HepG2 (cell line): ENCODE measurements around the gene SRSF1. TPM values are rescaled to one million over a fixed set of nuclear protein-coding genes. Genes with fewer than 3 reads are reported as not detected.

Source experiments
- ATF4 ChIP-seq, 2 experiments: fragments of 450-650 bp in 1 of 2; sonication (generic) in 1 of 2; formaldehyde crosslinking; IDR thresholded peaks; 2 replicates each; pipeline versions ENCODE4 v1.5.0 to v1.8.0; 2020 to 2022; ENCODE audit warnings: mild to moderate bottlenecking in 1 of 2, missing genetic modification reagents in 1 of 2
- IRF1 ChIP-seq: sonication (generic); formaldehyde crosslinking; IDR thresholded peaks from 2 replicates; pipeline ENCODE4 v1.4.0; 2020; ENCODE audit warnings: low read depth, mild to moderate bottlenecking, missing genetic modification reagents
- JUNB ChIP-seq: sonication (generic); formaldehyde crosslinking; IDR thresholded peaks from 2 replicates; pipeline ENCODE4 v1.8.0; 2022; ENCODE audit warnings: missing genetic modification reagents, mild to moderate bottlenecking, borderline replicate concordance
- MAF1 ChIP-seq: sonication (generic); formaldehyde crosslinking; IDR thresholded peaks from 2 replicates; pipeline ENCODE4 v1.5.0; 2020; ENCODE audit warnings: missing genetic modification reagents, borderline replicate concordance
- RERE ChIP-seq: IDR thresholded peaks from 2 replicates; pipeline ENCODE4 v1.6.1; 2016; ENCODE audit warnings: low read depth, missing genetic modification reagents, missing compliant biosample characterization
- RFX5 ChIP-seq: IDR thresholded peaks from 2 replicates; pipeline ENCODE4 v1.6.1; 2011; ENCODE audit warnings: low read depth, low read length, improper control_type of control experiment
- SOX6 ChIP-seq, 2 experiments: fragments of 450-650 bp in 1 of 2; sonication (generic) in 1 of 2; formaldehyde crosslinking in 1 of 2; IDR thresholded peaks; 2 replicates each; pipeline versions ENCODE4 v1.4.0 to v1.6.1; 2017 to 2020; ENCODE audit warnings: antibody characterized with exemption in 1 of 2, mild to moderate bottlenecking in 1 of 2, missing genetic modification reagents in 1 of 2
- TCF12 ChIP-seq, 2 experiments: fragments of 450-650 bp in 1 of 2; sonication (generic) in 1 of 2; formaldehyde crosslinking in 1 of 2; IDR thresholded peaks; 2 replicates each; pipeline versions ENCODE4 v1.6.1 to v1.8.0; 2017 to 2022; ENCODE audit warnings: antibody characterized with exemption in 1 of 2, mild to moderate bottlenecking in 1 of 2, missing genetic modification reagents in 1 of 2, moderate library complexity in 1 of 2
- TFDP2 ChIP-seq: sonication (generic); formaldehyde crosslinking; IDR thresholded peaks from 2 replicates; pipeline ENCODE4 v1.4.0; 2020; ENCODE audit warnings: missing genetic modification reagents
- ZBTB14 ChIP-seq: sonication (generic); formaldehyde crosslinking; IDR thresholded peaks from 2 replicates; pipeline ENCODE4 v1.4.0; 2020; ENCODE audit warnings: missing genetic modification reagents
- ZBTB21 ChIP-seq: sonication (generic); formaldehyde crosslinking; IDR thresholded peaks from 2 replicates; pipeline ENCODE4 v1.4.0; 2020; ENCODE audit warnings: missing genetic modification reagents
- ZBTB26 ChIP-seq: IDR thresholded peaks from 2 replicates; pipeline ENCODE4 v1.6.1; 2016; ENCODE audit warnings: missing compliant biosample characterization, missing genetic modification reagents, borderline replicate concordance
- ZFP37 ChIP-seq: sonication (generic); formaldehyde crosslinking; IDR thresholded peaks from 2 replicates; pipeline ENCODE4 v1.4.0; 2020; ENCODE audit warnings: missing genetic modification reagents, borderline replicate concordance
- ZFY ChIP-seq: sonication (generic); formaldehyde crosslinking; IDR thresholded peaks from 2 replicates; pipeline ENCODE4 v1.4.0; 2020; ENCODE audit warnings: missing genetic modification reagents
- ZNF138 ChIP-seq: sonication (generic); formaldehyde crosslinking; IDR thresholded peaks from 2 replicates; pipeline ENCODE4 v1.5.0; 2020; ENCODE audit warnings: mild to moderate bottlenecking, low read depth, missing genetic modification reagents
- polyA plus RNA-seq, 8 experiments: library from polyadenylated mRNA; depleted of rRNA in 3 of 8; stranded (reverse) in 7 of 8; unstranded in 1 of 8; fragments of >200 nt; fragmentation: Illumina TruSeq in 4 of 8; extraction: Trizol in 4 of 8; gene quantifications; 2 replicates each; pipeline versions ENCODE4 v1.2.1 to v1.2.3, GENCODE V29; 2011 to 2016; ENCODE audit warnings: low read depth in 4 of 8, missing spikeins in 1 of 8, mixed read lengths in 1 of 8; ENCODE audit not compliant: insufficient read depth in 1 of 8
- total RNA-seq, 5 experiments: library from RNA; depleted of rRNA; stranded (reverse); fragments of >200 nt; fragmentation: Illumina TruSeq; extraction: Trizol; gene quantifications; 2 replicates each; pipeline ENCODE4 v1.2.3, GENCODE V29; 2016; ENCODE audit warnings: low read depth in 1 of 5

Gene SRSF1
- total and polyA plus RNA-seq, 2 of the 13 experiments (the other 11 are each of a cell fraction or from before 2014, with no cell fraction given): 142 to 445 TPM

GRCh38 chr17:58006924-58007780, at the start of gene SRSF1 (continued):
- TF ChIP-seq ZFY (peak; percentile 98), MAF1 (CRISPR knock-in tag) (0 out of 2 replicates have a peak, but pooled peaks have one; percentile 66), ZBTB26 (CRISPR knock-in tag) (peak; percentile 64), ZNF138 (peak; percentile 95), RFX5 (no peak), ZBTB21 (CRISPR knock-in tag) (peak; percentile 27), TCF12 (IDR thresholded peaks at IDR 0.05) (no peak), TCF12 (CRISPR knock-in tag; IDR thresholded peaks at IDR 0.05) (no peak; the same call in none of the 2 replicates), TFDP2 (CRISPR knock-in tag) (peak; percentile 100), ZBTB14 (CRISPR knock-in tag) (peak; percentile 96), IRF1 (CRISPR knock-in tag) (peak; percentile 73; the same call in 1 of the 2 replicates), JUNB (CRISPR knock-in tag) (peak; percentile 65; the same call in 1 of the 2 replicates), ATF4 (CRISPR knock-in tag; IDR thresholded peaks at IDR 0.05) (peak in 1 of 2 experiments; percentile 69; a peak in 1 of 4 replicates), SOX6 (IDR thresholded peaks at IDR 0.05) (no peak), SOX6 (CRISPR knock-in tag; IDR thresholded peaks at IDR 0.05) (peak; percentile 63; the same call in 1 of the 2 replicates), RERE (CRISPR knock-in tag) (no peak), ZFP37 (CRISPR knock-in tag) (peak; percentile 93)
